ENCODE measurements around the gene DGAT2.

The DGAT2 gene

GRCh38 chr11:75802021-75802912 is 33.7 kb downstream of the DGAT2 start:
- no peak for DNase-seq

- peak; percentile 72 for DNase-seq
Measured at GRCh38 chr11:75802913-75803820, 34.6 kb downstream of the DGAT2 start.

GRCh38 chr11:75809111-75809510 is 40.5 kb downstream of the DGAT2 start:
- no peak for DNase-seq

- no peak for DNase-seq
Measured at GRCh38 chr11:75809991-75810390, 41.4 kb downstream of the DGAT2 start.

- no peak for DNase-seq
Measured at GRCh38 chr11:75810637-75811390, 42.2 kb downstream of the DGAT2 start.

GRCh38 chr11:75811485-75811884 is 42.9 kb downstream of the DGAT2 start:
- DNase-seq, result no peak

- no peak for DNase-seq
Measured at GRCh38 chr11:75812542-75813040, 44.0 kb downstream of the DGAT2 start.

- DNase-seq, result no peak
Measured at GRCh38 chr11:75813124-75813523, 44.5 kb downstream of the DGAT2 start.

GRCh38 chr11:75813622-75814039 is 45.1 kb downstream of the DGAT2 start:
- no peak for DNase-seq

GRCh38 chr11:75814363-75814676 is 45.7 kb downstream of the DGAT2 start:
- DNase-seq, result no peak

GRCh38 chr11:75814677-75815344 is 46.2 kb downstream of the DGAT2 start, which contains the start of gene UVRAG:
TSS of gene UVRAG (plus strand) at chr11:75815210. CDS start at chr11:75815408, 198 bp downstream.
- peak; percentile 100 for DNase-seq

GRCh38 chr11:75815345-75816168 is 47.0 kb downstream of the DGAT2 start:
- DNase-seq, result peak; percentile 29

- DNase-seq, result peak; percentile 60
Measured at GRCh38 chr11:75816561-75817239, 48.1 kb downstream of the DGAT2 start.

- no peak for DNase-seq
Measured at GRCh38 chr11:75820645-75821044, 52.1 kb downstream of the DGAT2 start.

GRCh38 chr11:75821202-75821601 is 52.6 kb downstream of the DGAT2 start:
- DNase-seq, result no peak

GRCh38 chr11:75822541-75822940 is 54.0 kb downstream of the DGAT2 start:
- no peak for DNase-seq

- DNase-seq, result no peak
Measured at GRCh38 chr11:75823415-75823814, 54.8 kb downstream of the DGAT2 start.

- no peak for DNase-seq
Measured at GRCh38 chr11:75823946-75824345, 55.4 kb downstream of the DGAT2 start.

GRCh38 chr11:75826461-75827230 is 58.1 kb downstream of the DGAT2 start:
- no peak for DNase-seq

- no peak for DNase-seq
Measured at GRCh38 chr11:75827562-75827961, 59.0 kb downstream of the DGAT2 start.

All from hematopoietic multipotent progenitor cell treated with erythropoietin and hydrocortisone succinate and interleukin-3 and kit ligand, for 8 days (in vitro differentiated cells).